Thoracic aorta (tissue), 2 donors: Measurements from ENCODE around the gene PPP1R9B. TPM values are rescaled to one million over a fixed set of nuclear protein-coding genes. Genes with fewer than 3 reads are reported as not detected.

ENCODE experiments used
- ATAC-seq: fragments of 150-250 bp; one replicate; pipeline ENCODE4 v1.8.0; 2017; ENCODE audit warnings: low read depth; ENCODE audit not compliant: insufficient number of reproducible peaks, low FRiP score
- DNase-seq: peaks from one replicate; pipeline ENCODE4 v3.0.0-alpha.2; 2020; ENCODE audit warnings: low spot score
- H3K27ac ChIP-seq, 2 donors: fragments of 200-600 bp; sonication (generic); 1 replicate in 1 of 2; 2 replicates in 1 of 2; pipeline ENCODE4 v1.5.1; 2016; ENCODE audit warnings: mild to moderate bottlenecking in 2 of 2, moderate library complexity in 2 of 2
- H3K27me3 ChIP-seq: fragments of 200-600 bp; sonication (generic); replicated peaks from 2 replicates; pipeline ENCODE4 v1.6.0; 2016; ENCODE audit warnings: mild to moderate bottlenecking; ENCODE audit not compliant: insufficient read depth
- H3K36me3 ChIP-seq: fragments of 200-600 bp; sonication (generic); one replicate; pipeline ENCODE4 v1.5.1; 2016
- H3K4me1 ChIP-seq, 2 donors: fragments of 200-600 bp; sonication (generic); 1 replicate in 1 of 2; 2 replicates in 1 of 2; pipeline versions ENCODE4 v1.5.1 to v1.6.0; 2016; ENCODE audit warnings: low read depth in 2 of 2, mild to moderate bottlenecking in 1 of 2; ENCODE audit not compliant: control insufficient read depth in 1 of 2
- H3K4me3 ChIP-seq: fragments of 200-600 bp; sonication (generic); 2 replicates; pipeline ENCODE4 v1.5.1; 2016; ENCODE audit warnings: mild to moderate bottlenecking
- H3K9me3 ChIP-seq: fragments of 200-600 bp; sonication (generic); 2 replicates; pipeline ENCODE4 v1.5.1; 2016
- CTCF ChIP-seq: fragments of 200-600 bp; sonication (generic); IDR thresholded peaks from one replicate; pipeline ENCODE4 v1.5.1; 2019; ENCODE audit warnings: antibody characterized with exemption
- total RNA-seq, 2 donors: library from RNA; depleted of rRNA; stranded (reverse); fragments of >200 nt; gene quantifications; one replicate each; pipeline versions ENCODE4 v1.1.0 to v1.2.3, GENCODE V29; 2016

PPP1R9B gene
- total RNA-seq, 2 donors from 2014 or later, result 53.3 to 67.1 TPM

- DNase-seq (no peak), ATAC-seq (no peak)
- peaks cover 28 to 50% of the 10 kb centered on the region in 2 donors for H3K4me1 ChIP-seq
- no peak for TF ChIP-seq CTCF
- H3K9me3 ChIP-seq, result no peaks in the 10 kb centered on the region
- H3K4me3 ChIP-seq, result no peak overlapping the region
- H3K27ac ChIP-seq, result no peak overlapping the region
- H3K27me3 ChIP-seq, result no peaks in the 10 kb centered on the region
- H3K36me3 ChIP-seq, result peaks cover 58% of the 10 kb centered on the region
These were observed 15.0 kb downstream of the PPP1R9B start for GRCh38 chr17:50135316-50136095.

- peaks cover 29 to 49% of the 10 kb centered on the region in 2 donors for H3K4me1 ChIP-seq
- H3K36me3 ChIP-seq, result peaks cover 49% of the 10 kb centered on the region
- no peak for DNase-seq
- no peak overlapping the region for H3K4me3 ChIP-seq
- H3K27ac ChIP-seq, result peak overlapping the region; percentile 86 to 93
- ATAC-seq, result no peak
- H3K9me3 ChIP-seq, result no peaks in the 10 kb centered on the region
- TF ChIP-seq CTCF, result no peak
- no peaks in the 10 kb centered on the region for H3K27me3 ChIP-seq
These were observed 16.0 kb downstream of the PPP1R9B start for GRCh38 chr17:50134206-50135110.

- Histone ChIP-seq H3K9me3 (no peaks in the 10 kb centered on the region), H3K27ac (peak overlapping the region; percentile 86 to 93), H3K27me3 (no peaks in the 10 kb centered on the region), H3K36me3 (peaks cover 42% of the 10 kb centered on the region), H3K4me1 (peaks cover 37 to 57% of the 10 kb centered on the region in 2 donors), H3K4me3 (peak overlapping the region; percentile 19)
- ATAC-seq, result no peak
- TF ChIP-seq CTCF, result no peak
- DNase-seq, result no peak
These were observed 16.7 kb downstream of the PPP1R9B start for GRCh38 chr17:50133769-50134099.

GRCh38 chr17:50133028-50133768 is 17.3 kb downstream of the PPP1R9B start:
- peak; percentile 73 for ATAC-seq
- Histone ChIP-seq H3K9me3 (no peaks in the 10 kb centered on the region), H3K4me1 (peaks cover 38 to 62% of the 10 kb centered on the region in 2 donors), H3K27ac (peak overlapping the region; percentile 86 to 93), H3K36me3 (peaks cover 36% of the 10 kb centered on the region), H3K27me3 (no peaks in the 10 kb centered on the region), H3K4me3 (peak overlapping the region; percentile 19)
- no peak for DNase-seq
- TF ChIP-seq CTCF, result no peak
